Suppressor macrophage treated with lipopolysaccharide for 4 hours (primary cell): ENCODE measurements around the gene RNF169.

Experiments
- DNase-seq: peaks from one replicate; pipeline ENCODE4 v3.0.0-alpha.2; 2020

The RNF169 gene

GRCh38 chr11:74748211-74749126 lies at the start of gene RNF169:
Gene RNF169, plus strand, starts transcription at chr11:74748849. Its CDS starts 32 bp downstream, at chr11:74748881.
- DNase-seq: peak; percentile 97

DNA sequence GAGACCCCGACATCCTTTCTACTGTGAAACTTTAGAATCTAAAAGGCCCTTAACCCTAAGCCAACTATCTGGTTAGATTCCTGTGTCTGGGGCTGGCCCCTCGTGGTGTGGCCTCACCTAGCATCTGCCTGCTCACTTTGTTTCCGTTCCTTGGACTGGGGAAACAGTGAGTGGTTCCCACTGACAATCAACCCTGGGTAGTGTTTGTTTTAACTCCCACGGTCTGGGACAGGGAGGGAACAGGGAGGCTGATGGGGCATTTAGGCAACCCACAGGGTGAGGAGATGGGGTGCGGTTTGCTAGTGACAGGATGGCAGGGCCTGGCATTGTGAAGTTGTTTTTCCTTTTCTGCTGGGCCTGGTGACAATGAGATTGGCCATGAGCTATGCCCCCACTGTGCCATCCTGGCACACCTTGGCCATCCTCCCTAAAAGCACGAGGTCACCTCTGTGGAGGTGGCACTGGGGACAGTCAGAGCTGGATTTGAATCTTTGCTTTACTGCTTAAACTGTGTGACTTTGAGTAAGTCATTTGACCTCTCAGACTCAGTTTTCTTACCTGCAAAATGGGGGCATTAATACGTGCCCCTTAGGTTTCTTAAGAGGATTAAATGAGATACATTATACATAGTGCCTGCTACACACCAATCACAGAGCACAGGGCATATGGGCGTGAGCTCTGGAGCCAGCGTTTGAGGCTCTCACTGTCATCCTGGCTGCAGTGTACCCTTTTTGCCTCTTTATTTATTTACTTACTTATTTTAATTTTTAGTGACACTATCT lies 48.8 kb upstream of the RNF169 start:
- no peak for DNase-seq

DNA sequence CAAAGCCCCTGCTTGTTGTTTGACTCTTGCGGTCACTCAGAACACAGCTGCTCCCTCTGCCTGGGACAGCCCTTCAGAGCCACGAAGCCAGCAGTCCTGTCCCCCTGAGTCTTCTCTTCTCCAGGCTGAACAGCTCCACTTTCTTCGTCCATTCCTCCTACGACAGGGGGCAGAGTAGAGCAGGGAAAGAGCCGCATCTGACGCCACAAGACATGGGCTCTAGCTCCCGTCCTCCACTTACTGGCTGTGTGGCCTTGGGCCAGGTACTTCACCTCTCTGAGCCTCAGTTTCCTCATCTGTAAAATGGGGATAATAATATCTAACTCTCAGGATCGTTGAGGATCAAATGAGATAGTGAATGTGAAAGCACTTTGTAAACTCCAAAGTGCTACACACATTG lies 47.3 kb upstream of the RNF169 start:
- DNase-seq: no peak

DNA sequence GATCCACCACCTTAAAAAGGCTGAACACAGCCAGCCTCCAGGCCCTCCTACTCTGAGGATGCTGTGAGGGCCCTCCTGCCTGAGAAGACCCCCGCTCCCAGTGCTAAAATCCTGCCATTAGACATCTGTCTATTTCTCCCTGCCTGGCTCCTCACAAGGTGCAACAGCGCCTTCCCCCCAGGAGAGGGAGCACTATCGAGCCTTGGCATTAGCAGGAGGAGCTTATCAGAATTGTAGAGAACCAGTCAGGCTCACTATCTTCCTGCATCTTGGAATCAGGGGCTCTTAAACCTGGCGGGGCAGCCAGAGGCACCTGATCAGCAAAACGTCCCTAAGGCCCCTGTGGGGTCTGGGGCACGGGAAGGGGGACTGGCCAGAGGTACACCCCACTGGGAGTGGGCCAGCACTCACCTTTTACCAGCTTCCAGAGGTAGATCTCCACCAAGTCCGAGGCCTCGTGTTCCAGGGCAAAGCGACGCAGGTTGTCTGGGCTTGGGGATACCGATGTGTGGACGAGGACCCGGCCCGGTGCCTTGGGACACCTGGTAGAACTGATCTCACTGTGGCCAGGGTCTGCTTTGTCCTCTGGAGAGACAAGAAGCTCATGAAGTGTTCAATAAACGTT lies 46.2 kb upstream of the RNF169 start:
- peak; percentile 79 for DNase-seq

DNA sequence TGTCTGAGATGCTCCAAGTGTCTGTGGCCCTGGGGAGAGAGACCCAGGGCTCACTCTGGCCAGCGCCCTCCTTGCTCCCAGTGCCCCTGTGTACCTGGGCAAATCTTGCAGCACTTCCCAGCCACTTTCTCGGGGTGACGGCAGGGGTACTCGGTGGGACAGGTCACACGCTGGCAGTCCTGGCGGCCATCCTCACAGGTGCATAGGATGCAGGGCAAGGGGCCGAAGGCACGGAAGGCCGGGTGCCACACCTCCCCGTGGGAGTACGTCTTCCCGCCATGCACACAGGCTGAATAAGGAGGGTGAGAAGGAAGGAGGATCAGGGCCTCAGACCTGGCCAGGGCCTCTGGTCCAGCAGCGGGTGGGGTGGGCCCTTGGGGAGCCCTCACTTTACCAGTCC lies 45.4 kb upstream of the RNF169 start:
- DNase-seq: no peak

DNA sequence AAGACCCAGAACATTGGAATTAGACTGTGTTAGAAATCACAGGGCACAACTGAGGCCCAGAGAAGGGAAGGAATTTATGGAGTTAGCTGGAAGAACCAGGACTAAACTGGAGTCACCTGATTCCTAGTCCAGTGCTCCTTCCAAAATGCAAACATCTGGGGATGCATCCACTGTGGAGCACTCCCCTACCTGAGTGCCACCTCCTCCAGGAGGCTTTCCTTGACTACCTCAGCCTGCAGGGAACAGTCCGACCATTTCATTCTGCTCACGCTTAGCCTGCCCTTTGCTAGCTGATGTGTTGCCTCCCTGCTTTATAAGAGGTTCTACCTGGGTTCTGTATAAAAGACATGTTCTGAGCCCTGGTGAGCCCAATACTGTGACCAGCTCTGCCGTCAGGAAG lies 41.5 kb upstream of the RNF169 start:
- no peak for DNase-seq

GRCh38 chr11:74707602-74708510 lies 40.8 kb upstream of the RNF169 start:
- DNase-seq: no peak

DNA sequence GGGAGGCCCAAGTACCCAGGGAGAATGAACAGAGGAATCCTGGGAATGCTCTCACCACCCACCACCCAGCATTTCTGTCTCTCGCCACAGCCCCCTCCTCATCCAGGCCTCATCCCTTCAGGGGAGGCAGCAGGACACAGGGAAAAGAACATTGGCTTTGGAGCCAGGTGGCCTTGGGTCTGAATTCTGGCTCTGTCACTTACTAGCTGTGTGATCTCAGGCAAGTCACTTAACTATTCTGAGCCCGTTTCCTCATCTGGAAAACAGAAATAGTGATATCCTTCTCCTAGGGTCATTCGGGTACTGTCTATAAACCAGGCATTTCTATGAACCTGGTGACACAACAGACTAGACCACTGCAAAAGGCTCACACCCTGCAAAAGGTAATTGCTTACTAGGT lies 39.5 kb upstream of the RNF169 start:
- DNase-seq: no peak

DNA sequence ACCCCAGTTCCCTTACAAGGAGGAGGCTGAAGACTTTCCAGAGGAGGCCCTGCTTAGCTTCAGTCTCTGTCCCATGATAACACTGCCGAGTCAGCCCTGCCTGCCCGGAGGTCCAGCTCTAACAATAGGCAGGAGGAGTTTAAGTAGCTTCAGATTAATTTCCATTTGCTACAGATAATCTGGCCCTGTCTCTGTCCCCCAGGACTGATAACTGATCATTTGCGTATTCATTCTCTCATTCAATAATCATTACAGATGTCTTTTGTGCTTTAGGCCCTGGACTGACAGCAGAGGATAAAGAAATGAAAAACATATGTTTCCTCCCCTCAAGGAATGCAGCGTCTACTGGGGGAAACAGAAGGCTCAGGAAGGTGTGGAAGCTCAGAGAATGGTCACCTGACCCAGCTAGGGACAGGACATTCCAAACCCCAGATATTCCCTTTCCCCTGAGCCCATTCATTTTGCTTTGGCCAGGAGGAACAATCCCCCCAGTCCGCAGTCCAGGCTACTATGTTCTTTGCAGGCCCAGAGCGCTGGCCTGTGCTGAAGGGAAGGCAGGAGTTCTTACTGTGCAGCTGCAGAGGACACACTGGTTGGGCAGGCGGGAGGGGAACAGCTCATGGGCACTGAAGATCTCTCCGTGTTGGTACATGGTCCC lies 38.2 kb upstream of the RNF169 start:
- DNase-seq: no peak

GRCh38 chr11:74713686-74714085 lies 35.0 kb upstream of the RNF169 start:
- DNase-seq: no peak

- DNase-seq: no peak
Observed at GRCh38 chr11:74714904-74715303, 33.7 kb upstream of the RNF169 start.

- no peak for DNase-seq
Observed at GRCh38 chr11:74717221-74717969, 31.3 kb upstream of the RNF169 start.

- DNase-seq: no peak
Observed at GRCh38 chr11:74719011-74719410, 29.6 kb upstream of the RNF169 start.

DNA sequence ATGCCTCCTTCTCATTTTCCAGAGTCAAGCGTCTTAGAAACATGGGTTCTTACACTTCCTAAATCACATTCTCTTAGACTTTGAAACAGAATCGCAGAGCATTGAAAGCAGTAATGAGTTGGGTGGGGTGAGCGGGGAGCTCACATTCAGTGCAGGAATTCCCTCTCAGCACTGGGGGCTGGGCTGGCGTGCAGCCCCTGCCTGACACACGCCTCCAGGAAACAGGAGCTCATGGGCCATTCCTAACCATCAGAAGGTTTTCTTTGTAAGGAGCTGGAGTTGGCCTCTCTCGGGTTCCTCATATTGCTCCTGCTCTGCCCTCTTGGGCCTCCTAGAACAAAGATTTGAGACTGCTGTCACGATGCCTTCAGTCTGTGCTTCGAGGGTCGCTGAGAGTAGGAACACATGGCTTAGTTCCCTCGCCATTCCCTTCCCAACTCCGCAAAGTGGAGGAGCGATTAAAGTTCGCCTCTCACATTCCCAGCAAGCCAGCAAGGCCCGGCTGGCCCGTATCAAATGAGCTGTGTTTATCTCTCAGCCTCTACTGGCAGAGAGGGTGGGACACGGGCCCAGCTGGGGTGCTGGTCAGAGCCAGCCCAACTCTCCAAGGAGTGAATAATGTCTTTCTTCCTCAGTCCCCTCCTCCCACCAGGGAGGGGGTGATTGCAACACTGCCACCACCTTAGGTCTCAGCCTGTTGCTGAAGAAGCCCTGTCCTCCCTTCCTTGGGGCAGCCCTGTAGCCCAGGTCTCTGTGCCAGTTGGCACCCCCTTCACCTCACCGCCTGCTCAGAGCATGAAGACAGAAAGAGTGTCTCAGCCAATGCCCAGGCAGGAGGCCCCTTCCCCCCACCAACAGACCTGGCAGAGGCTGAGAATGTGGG lies 27.8 kb upstream of the RNF169 start:
- no peak for DNase-seq

DNA sequence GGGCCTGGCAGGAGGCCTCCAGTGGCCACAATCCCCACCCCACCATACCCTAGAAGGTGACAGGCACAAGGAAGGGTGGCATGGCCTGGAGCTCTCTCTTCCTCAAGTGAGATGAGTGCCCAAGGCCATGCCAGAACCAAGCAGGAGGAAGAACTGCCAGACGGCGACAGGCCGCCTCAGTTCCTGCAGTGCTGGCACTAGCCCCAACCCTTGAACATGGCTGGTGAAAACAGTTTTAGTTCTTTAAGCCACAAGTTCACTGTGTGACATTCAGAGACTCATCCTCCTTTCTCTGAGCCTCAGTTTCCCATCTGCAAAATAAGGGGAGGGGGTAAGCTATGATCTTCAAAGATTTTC lies 27.2 kb upstream of the RNF169 start:
- no peak for DNase-seq

- no peak for DNase-seq
Observed at GRCh38 chr11:74723511-74723910, 25.1 kb upstream of the RNF169 start.

- no peak for DNase-seq
Observed at GRCh38 chr11:74725701-74726100, 22.9 kb upstream of the RNF169 start.

DNA sequence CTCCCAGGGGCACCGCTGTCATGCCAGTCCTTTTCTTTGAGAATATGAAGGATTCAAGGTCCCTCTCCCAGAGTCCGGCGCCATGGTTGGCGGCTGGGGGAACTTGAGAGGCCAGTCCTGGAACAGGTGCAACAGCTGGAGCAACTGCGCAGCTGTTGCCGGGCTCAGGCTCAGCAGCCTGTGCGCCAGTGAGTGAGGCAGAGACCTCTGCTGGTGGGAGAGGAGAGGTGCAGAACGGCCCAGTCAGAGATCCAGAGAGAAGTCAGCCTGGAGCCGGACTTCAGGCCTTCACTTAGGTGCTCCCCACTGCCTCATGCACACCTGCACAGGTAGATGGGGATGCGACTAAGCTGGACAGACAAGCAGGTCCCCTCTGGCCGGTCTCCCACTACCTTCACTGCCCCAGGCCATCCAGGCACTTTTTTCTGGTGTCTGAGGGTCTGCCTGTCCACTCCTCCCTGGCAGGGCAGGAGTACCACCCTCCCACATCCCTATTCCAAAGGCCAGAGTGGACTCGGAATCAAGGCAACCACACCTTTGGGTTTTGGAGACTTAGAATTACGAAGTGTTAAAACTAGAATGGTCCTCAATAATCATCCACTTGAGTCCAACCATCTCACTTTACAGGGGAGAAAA lies 22.0 kb upstream of the RNF169 start:
- DNase-seq: peak; percentile 72

DNA sequence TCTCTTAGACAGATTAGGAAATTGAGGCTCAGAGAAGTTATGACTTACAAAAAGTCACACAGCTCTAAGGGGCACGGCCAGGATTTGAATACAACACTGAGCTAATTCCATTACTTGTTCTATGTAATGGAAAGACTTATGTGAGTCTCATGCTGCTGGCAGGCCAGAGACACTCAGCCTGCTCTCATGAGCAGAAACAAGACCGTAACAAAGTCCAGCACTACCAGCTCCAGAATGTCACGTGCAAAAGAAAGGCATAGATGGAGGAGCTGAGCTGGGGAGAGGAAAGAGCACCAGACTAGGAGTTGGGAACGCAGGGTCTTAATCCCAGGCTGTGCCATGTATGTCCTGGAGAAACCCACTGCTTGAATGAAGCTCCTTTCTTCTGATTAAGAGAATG lies 19.3 kb upstream of the RNF169 start:
- DNase-seq: no peak
